ENCODE measurements around the gene PDPK1.
"Not testable (repeated sequence)": the region's sequence is repeated elsewhere in the genome, so short reads cannot be mapped to it uniquely, and the experiment has no call there.

GRCh38 chr16:2539192-2539844 lies 1.5 kb downstream of the PDPK1 start:
- TF ChIP-seq CTCF (conservative IDR thresholded peaks at IDR 0.05 in 1 of 2, IDR thresholded peaks at IDR 0.05 in 1 of 2; ENCODE audit: low read depth in 1 of 2, low read length in 2 of 2); EZH2 (IDR thresholded peaks at IDR 0.05; ENCODE audit: low read length, missing control alignments): not testable (repeated sequence)
